WTC11 (cell line): ENCODE results near the gene EPB41. TPM values are rescaled to one million over a fixed set of nuclear protein-coding genes. Genes with fewer than 3 reads are reported as not detected.

ENCODE experiments used
- ATAC-seq: fragments of 200-7000 bp; cut with Tn5 transposase; 2 replicates; pipeline ENCODE4 v1.10.0; 2021; ENCODE audit warnings: mild to moderate bottlenecking, moderate library complexity
- CTCF ChIA-PET: fragments of 300-600 bp; sonication (Branson Sonifier 250); formaldehyde crosslinking; loops from one replicate; lab custom pipeline; 2021; ENCODE audit warnings: antibody characterized with exemption; lab: Charles Lee
- POLR2A ChIA-PET: fragments of 350-600 bp; sonication (Branson Sonifier 250); formaldehyde crosslinking; loops from one replicate; lab custom pipeline; 2021; ENCODE audit warnings: antibody characterized with exemption; lab: Charles Lee
- DNase-seq: peaks from one replicate; pipeline ENCODE4 v3.0.0; 2021; ENCODE audit warnings: low spot score
- H3K27ac Mint-ChIP-seq: 2 replicates; pipeline ENCODE4 v1.8.0; 2021; ENCODE audit warnings: mixed read lengths
- H3K27me3 Mint-ChIP-seq: 2 replicates; pipeline ENCODE4 v1.8.0; 2021; ENCODE audit warnings: low read depth, mild to moderate bottlenecking, moderate library complexity, mixed read lengths
- H3K36me3 Mint-ChIP-seq: 2 replicates; pipeline ENCODE4 v1.8.0; 2021; ENCODE audit warnings: mixed read lengths
- H3K4me1 Mint-ChIP-seq: 2 replicates; pipeline ENCODE4 v1.8.0; 2022; ENCODE audit warnings: mixed read lengths
- H3K4me3 Mint-ChIP-seq: 2 replicates; pipeline ENCODE4 v1.8.0; 2021; ENCODE audit warnings: mild to moderate bottlenecking, moderate library complexity, mixed read lengths
- H3K9me3 Mint-ChIP-seq: 2 replicates; pipeline ENCODE4 v1.8.0; 2021; ENCODE audit warnings: mixed read lengths
- CREB1 ChIP-seq: sonication (generic); formaldehyde crosslinking; IDR thresholded peaks from 2 replicates; pipeline ENCODE4 v1.8.0; 2023; ENCODE audit warnings: mild to moderate bottlenecking, missing genetic modification reagents
- ETV6 ChIP-seq: sonication (generic); formaldehyde crosslinking; IDR thresholded peaks from 2 replicates; pipeline ENCODE4 v1.8.1; 2022; ENCODE audit warnings: mild to moderate bottlenecking, missing genetic modification reagents
- FOXJ3 ChIP-seq: sonication (generic); formaldehyde crosslinking; IDR thresholded peaks from 2 replicates; pipeline ENCODE4 v1.9.0; 2021; ENCODE audit warnings: missing genetic modification reagents, mild to moderate bottlenecking, borderline replicate concordance
- FOXK1 ChIP-seq: sonication (generic); formaldehyde crosslinking; IDR thresholded peaks from 2 replicates; pipeline ENCODE4 v1.8.0; 2022; ENCODE audit warnings: mild to moderate bottlenecking, moderate library complexity, missing genetic modification reagents
- GABPB1 ChIP-seq: sonication (generic); formaldehyde crosslinking; IDR thresholded peaks from 2 replicates; pipeline ENCODE4 v1.8.1; 2023; ENCODE audit warnings: mild to moderate bottlenecking, missing genetic modification reagents
- GRHL2 ChIP-seq: fragments of 250-450 bp; sonication (Bioruptor Pico); IDR thresholded peaks from 2 replicates; pipeline ENCODE4 v1.8.0; 2022; ENCODE audit warnings: mild to moderate bottlenecking, moderate library complexity; ENCODE audit not compliant: insufficient replicate concordance, severe bottlenecking
- MXD4 ChIP-seq: fragments of 250-450 bp; sonication (Bioruptor Pico); IDR thresholded peaks from 2 replicates; pipeline ENCODE4 v1.8.0; 2021; ENCODE audit warnings: mild to moderate bottlenecking, moderate library complexity, borderline replicate concordance
- NFATC4 ChIP-seq: fragments of 250-450 bp; sonication (Bioruptor Pico); IDR thresholded peaks from 2 replicates; pipeline ENCODE4 v1.9.0; 2021; ENCODE audit warnings: mild to moderate bottlenecking
- NR3C1 ChIP-seq: sonication (generic); formaldehyde crosslinking; conservative IDR thresholded peaks from 2 replicates; pipeline ENCODE4 v1.8.1; 2023; ENCODE audit warnings: low read depth, mild to moderate bottlenecking, missing genetic modification reagents
- SMAD3 ChIP-seq: sonication (generic); formaldehyde crosslinking; IDR thresholded peaks from 2 replicates; pipeline ENCODE4 v1.8.0; 2022; ENCODE audit warnings: missing genetic modification reagents, mild to moderate bottlenecking, borderline replicate concordance
- SP1 ChIP-seq: sonication (generic); formaldehyde crosslinking; conservative IDR thresholded peaks from 2 replicates; pipeline ENCODE4 v1.8.1; 2022; ENCODE audit warnings: missing genetic modification reagents
- TEAD4 ChIP-seq: sonication (generic); formaldehyde crosslinking; IDR thresholded peaks from 2 replicates; pipeline ENCODE4 v1.8.0; 2022; ENCODE audit warnings: mild to moderate bottlenecking, missing genetic modification reagents
- ZBTB21 ChIP-seq: sonication (generic); formaldehyde crosslinking; IDR thresholded peaks from 2 replicates; pipeline ENCODE4 v1.8.1; 2023; ENCODE audit warnings: mild to moderate bottlenecking, missing genetic modification reagents, borderline replicate concordance
- ZNF121 ChIP-seq: sonication (generic); formaldehyde crosslinking; IDR thresholded peaks from 2 replicates; pipeline ENCODE4 v1.8.0; 2023; ENCODE audit warnings: missing genetic modification reagents
- ZNF396 ChIP-seq: fragments of 250-450 bp; sonication (Bioruptor Pico); IDR thresholded peaks from 2 replicates; pipeline ENCODE4 v1.8.0; 2021; ENCODE audit warnings: mild to moderate bottlenecking, moderate library complexity, borderline replicate concordance
- ZNF416 ChIP-seq: fragments of 250-450 bp; sonication (Bioruptor Pico); IDR thresholded peaks from 2 replicates; pipeline ENCODE4 v1.9.0; 2021; ENCODE audit warnings: mild to moderate bottlenecking, inconsistent platforms
- ZNF423 ChIP-seq: fragments of 250-450 bp; sonication (Bioruptor Pico); IDR thresholded peaks from 2 replicates; pipeline ENCODE4 v2.1.2; 2022; ENCODE audit warnings: mild to moderate bottlenecking, moderate library complexity
- total RNA-seq: library from RNA; stranded (reverse); gene quantifications from 3 replicates; pipeline ENCODE4 v1.2.3, GENCODE V29; 2021
- TF ChIP-seq, protein P1 (sequence below): sonication (generic); formaldehyde crosslinking; IDR thresholded peaks from 2 replicates; pipeline ENCODE4 v1.8.0; 2022; ENCODE audit warnings: mild to moderate bottlenecking, missing genetic modification reagents
- TF ChIP-seq, protein P2 (sequence below): fragments of 250-450 bp; sonication (Bioruptor Pico); IDR thresholded peaks from 2 replicates; pipeline ENCODE4 v1.8.0; 2021; ENCODE audit warnings: mild to moderate bottlenecking
- TF ChIP-seq, protein P3 (sequence below): sonication (generic); formaldehyde crosslinking; IDR thresholded peaks from 2 replicates; pipeline ENCODE4 v1.8.1; 2022; ENCODE audit warnings: mild to moderate bottlenecking, moderate library complexity, missing genetic modification reagents
- TF ChIP-seq, protein P4 (sequence below): sonication (generic); formaldehyde crosslinking; IDR thresholded peaks from 2 replicates; pipeline ENCODE4 v1.8.1; 2022; ENCODE audit warnings: missing genetic modification reagents, borderline replicate concordance
- TF ChIP-seq, protein P5 (sequence below): fragments of 250-450 bp; sonication (Bioruptor Pico); conservative IDR thresholded peaks from 2 replicates; pipeline ENCODE4 v1.9.0; 2021; ENCODE audit warnings: mild to moderate bottlenecking
- TF ChIP-seq, protein P6 (sequence below): sonication (generic); formaldehyde crosslinking; IDR thresholded peaks from 2 replicates; pipeline ENCODE4 v1.8.0; 2022; ENCODE audit warnings: mild to moderate bottlenecking, missing genetic modification reagents

EPB41 gene
- total RNA-seq, 1 experiment from 2014 or later = 85.0 TPM

DNA sequence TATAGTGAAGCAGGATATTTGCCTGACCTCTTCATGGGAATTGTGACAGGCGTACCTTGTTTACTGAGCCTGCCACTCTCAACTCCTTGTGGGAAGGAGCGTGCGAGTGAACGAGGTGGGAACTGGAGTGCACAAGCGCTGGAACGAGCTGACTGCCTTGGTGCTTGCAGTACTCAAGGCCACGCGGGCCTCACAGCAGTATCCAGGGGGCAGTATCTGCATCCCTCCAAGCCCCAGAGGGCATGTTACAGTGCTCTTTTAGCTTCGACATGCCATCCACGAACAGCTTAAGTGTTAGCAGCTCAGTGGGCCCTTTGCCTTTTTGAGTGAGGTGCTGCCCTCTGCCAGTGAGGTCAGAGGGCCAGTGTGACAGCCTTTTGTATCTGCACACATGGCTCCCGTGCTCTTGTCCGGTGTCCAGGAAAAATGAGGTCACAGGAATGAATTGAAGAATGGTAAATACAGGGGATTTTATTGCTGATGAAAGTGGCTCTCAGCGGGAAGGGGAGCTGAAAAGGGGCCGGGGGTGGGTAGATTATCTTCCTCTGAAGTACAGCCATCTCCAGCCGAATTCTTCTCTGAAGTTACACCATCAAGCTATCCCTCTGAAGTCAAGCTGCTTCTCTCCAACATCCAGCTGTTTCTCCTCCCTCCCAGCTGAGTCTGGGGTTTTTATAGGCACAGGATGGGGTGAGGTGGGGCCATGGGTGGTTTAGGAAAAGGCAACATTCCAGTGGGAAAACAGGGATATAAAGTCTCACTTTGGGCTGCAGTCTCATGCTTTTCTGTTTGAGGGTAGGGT lies 69.3 kb downstream of the EPB41 start:
- Mint-ChIP-seq H3K4me3 (peak overlapping the region; percentile 23), H3K27ac (peak overlapping the region; percentile 91), H3K9me3 (no peaks in the 10 kb centered on the region), H3K36me3 (no peaks in the 10 kb centered on the region; the same call in 1 of the 2 replicates), H3K4me1 (peaks cover 39% of the 10 kb centered on the region), H3K27me3 (no peaks in the 10 kb centered on the region)
- DNase-seq (peak; percentile 47), ATAC-seq (peak; percentile 91)
- CTCF ChIA-PET = interaction anchor here (0.5 to 1.9 kb wide), 32 partner anchors 10 to 544 kb away, joined by 3 to 17 read pairs (median 4); partner anchors contain the start of genes EPB41 and SRSF4
- POLR2A ChIA-PET = interaction anchor here (0.6 to 1.5 kb wide), 3 partner anchors 70 to 624 kb away, joined by 3 to 4 read pairs (median 4); no protein-coding TSS in a partner anchor
- TF ChIP-seq, protein P1, sequence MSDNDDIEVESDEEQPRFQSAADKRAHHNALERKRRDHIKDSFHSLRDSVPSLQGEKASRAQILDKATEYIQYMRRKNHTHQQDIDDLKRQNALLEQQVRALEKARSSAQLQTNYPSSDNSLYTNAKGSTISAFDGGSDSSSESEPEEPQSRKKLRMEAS = peak; percentile 26; the same call in 1 of the 2 replicates
- no peak for TF ChIP-seq ZNF121
- 0 out of 2 replicates have a peak, but pooled peaks have one; percentile 26 for TF ChIP-seq ZNF423

DNA sequence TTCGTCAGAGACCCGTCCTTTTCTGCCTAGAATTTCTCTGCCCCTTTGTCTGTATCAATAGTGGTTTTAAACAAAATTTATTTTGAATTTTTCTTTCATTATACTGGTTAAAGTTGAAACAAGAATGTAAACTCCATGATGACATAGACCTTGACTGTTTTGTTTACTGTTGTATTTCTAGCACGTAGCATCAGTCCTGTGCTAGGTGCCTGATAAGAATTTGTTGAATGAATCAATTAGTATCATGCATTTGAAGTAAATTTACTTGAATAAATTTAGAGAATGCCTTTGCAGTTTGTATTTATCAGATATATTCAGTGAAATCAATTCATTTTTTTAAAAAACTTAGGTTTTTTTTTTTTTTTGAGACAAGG lies 69.9 kb downstream of the EPB41 start:
- no peak for TF ChIP-seq FOXJ3 (CRISPR knock-in tag)
- TF ChIP-seq MXD4 (CRISPR knock-in tag) = no peak
- TF ChIP-seq, protein P2, sequence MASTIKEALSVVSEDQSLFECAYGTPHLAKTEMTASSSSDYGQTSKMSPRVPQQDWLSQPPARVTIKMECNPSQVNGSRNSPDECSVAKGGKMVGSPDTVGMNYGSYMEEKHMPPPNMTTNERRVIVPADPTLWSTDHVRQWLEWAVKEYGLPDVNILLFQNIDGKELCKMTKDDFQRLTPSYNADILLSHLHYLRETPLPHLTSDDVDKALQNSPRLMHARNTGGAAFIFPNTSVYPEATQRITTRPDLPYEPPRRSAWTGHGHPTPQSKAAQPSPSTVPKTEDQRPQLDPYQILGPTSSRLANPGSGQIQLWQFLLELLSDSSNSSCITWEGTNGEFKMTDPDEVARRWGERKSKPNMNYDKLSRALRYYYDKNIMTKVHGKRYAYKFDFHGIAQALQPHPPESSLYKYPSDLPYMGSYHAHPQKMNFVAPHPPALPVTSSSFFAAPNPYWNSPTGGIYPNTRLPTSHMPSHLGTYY (CRISPR knock-in tag) = no peak
- TF ChIP-seq SMAD3 = no peak

DNA sequence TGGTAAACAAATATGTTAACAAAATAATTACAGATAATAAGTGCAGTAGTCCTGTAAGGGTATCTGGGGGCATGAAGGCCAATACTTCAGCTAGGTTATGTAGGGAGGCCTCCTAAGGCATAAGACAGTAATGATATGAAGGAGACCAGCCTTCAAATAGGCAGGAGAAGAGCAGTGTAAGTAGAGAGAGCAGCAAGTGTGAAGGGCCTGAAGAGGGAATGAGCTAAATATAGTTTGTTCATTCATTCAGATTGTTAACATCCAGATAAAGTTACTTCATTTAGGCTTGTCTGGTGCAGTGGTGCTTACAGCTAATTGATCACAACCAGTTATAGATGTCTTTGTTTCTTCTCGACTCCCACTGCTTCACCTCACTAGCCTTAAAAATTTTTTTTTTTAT lies 71.1 kb downstream of the EPB41 start:
- ATAC-seq = no peak
- Mint-ChIP-seq H3K27ac (peak overlapping the region; percentile 23; the same call in 1 of the 2 replicates), H3K27me3 (no peaks in the 10 kb centered on the region), H3K4me1 (peaks cover 39% of the 10 kb centered on the region), H3K4me3 (no peak overlapping the region), H3K36me3 (no peaks in the 10 kb centered on the region; the same call in 1 of the 2 replicates), H3K9me3 (no peaks in the 10 kb centered on the region)
- ChIA-PET CTCF (interaction anchor here (1.2 to 1.3 kb wide), 2 partner anchors 58 to 92 kb away, joined by 4 to 6 read pairs; no protein-coding TSS in a partner anchor), POLR2A (interaction anchor here (2.1 kb wide), 1 partner anchor 71 kb away, joined by 5 read pairs; the partner anchor contains the start of gene EPB41)
- DNase-seq = no peak
- TF ChIP-seq TEAD4 (CRISPR knock-in tag) = no peak
- no peak for TF ChIP-seq SP1 (CRISPR knock-in tag)
- no peak for TF ChIP-seq ETV6 (CRISPR knock-in tag)
- TF ChIP-seq, protein P3, sequence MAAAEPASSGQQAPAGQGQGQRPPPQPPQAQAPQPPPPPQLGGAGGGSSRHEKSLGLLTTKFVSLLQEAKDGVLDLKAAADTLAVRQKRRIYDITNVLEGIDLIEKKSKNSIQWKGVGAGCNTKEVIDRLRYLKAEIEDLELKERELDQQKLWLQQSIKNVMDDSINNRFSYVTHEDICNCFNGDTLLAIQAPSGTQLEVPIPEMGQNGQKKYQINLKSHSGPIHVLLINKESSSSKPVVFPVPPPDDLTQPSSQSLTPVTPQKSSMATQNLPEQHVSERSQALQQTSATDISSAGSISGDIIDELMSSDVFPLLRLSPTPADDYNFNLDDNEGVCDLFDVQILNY (CRISPR knock-in tag) = no peak
- TF ChIP-seq NFATC4 (CRISPR knock-in tag) = no peak
- TF ChIP-seq ZNF416 (CRISPR knock-in tag) = no peak
- TF ChIP-seq GABPB1 (CRISPR knock-in tag) = no peak
- TF ChIP-seq, protein P4, sequence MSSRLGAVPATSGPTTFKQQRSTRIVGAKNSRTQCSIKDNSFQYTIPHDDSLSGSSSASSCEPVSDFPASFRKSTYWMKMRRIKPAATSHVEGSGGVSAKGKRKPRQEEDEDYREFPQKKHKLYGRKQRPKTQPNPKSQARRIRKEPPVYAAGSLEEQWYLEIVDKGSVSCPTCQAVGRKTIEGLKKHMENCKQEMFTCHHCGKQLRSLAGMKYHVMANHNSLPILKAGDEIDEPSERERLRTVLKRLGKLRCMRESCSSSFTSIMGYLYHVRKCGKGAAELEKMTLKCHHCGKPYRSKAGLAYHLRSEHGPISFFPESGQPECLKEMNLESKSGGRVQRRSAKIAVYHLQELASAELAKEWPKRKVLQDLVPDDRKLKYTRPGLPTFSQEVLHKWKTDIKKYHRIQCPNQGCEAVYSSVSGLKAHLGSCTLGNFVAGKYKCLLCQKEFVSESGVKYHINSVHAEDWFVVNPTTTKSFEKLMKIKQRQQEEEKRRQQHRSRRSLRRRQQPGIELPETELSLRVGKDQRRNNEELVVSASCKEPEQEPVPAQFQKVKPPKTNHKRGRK (CRISPR knock-in tag) = no peak
- TF ChIP-seq GRHL2 = no peak
- no peak for TF ChIP-seq ZBTB21 (CRISPR knock-in tag)
- TF ChIP-seq NR3C1 (CRISPR knock-in tag) = no peak
- TF ChIP-seq ZNF396 = no peak
- TF ChIP-seq, protein P5, sequence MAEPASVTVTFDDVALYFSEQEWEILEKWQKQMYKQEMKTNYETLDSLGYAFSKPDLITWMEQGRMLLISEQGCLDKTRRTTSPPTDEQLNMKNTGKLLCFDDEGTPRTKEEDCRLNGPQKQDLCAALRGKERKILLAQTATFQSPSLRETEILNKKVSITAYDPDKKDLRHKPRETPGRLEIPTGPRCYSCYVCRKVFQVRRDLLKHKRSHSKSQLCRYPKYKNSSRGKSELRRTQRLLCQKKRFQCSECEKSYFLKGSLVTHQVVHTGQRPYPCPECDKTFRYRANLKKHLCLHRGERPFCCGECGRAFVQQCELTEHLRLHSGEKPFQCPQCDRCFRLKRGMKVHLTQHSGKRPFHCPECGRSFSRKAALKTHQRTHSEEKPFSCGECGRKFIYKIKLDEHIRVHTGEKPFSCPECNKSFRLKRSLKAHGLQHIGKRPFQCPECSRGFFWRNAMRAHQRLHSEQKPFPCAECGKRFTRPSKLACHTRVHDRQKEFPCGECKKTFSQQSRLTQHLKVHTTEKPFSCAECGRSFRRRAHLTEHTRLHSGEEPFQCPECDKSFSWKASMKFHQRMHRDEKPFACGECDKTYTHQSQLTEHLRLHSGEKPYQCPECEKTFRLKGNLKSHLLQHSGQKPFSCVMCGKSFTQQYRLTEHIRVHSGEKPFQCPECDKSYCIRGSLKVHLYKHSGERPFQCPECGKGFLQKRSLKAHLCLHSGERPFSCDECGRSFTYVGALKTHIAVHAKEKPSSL (CRISPR knock-in tag) = no peak
- no peak for TF ChIP-seq FOXK1 (CRISPR knock-in tag)
- no peak for TF ChIP-seq CREB1 (CRISPR knock-in tag)
- TF ChIP-seq, protein P6, sequence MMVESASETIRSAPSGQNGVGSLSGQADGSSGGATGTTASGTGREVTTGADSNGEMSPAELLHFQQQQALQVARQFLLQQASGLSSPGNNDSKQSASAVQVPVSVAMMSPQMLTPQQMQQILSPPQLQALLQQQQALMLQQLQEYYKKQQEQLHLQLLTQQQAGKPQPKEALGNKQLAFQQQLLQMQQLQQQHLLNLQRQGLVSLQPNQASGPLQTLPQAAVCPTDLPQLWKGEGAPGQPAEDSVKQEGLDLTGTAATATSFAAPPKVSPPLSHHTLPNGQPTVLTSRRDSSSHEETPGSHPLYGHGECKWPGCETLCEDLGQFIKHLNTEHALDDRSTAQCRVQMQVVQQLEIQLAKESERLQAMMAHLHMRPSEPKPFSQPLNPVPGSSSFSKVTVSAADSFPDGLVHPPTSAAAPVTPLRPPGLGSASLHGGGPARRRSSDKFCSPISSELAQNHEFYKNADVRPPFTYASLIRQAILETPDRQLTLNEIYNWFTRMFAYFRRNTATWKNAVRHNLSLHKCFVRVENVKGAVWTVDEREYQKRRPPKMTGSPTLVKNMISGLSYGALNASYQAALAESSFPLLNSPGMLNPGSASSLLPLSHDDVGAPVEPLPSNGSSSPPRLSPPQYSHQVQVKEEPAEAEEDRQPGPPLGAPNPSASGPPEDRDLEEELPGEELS (CRISPR knock-in tag) = no peak

More for the DNA sequence above, 69.9 kb downstream of the EPB41 start:
- H3K9me3 Mint-ChIP-seq = no peaks in the 10 kb centered on the region
- H3K4me3 Mint-ChIP-seq = no peak overlapping the region
- peaks cover 39% of the 10 kb centered on the region for H3K4me1 Mint-ChIP-seq
- H3K36me3 Mint-ChIP-seq = no peaks in the 10 kb centered on the region; the same call in 1 of the 2 replicates
- ATAC-seq = no peak
- ChIA-PET CTCF (interaction anchor here (0.6 to 1.9 kb wide), 15 partner anchors 15 to 129 kb away, joined by 3 to 17 read pairs (median 5); partner anchors contain the start of gene EPB41), POLR2A (interaction anchor here (1.2 to 1.5 kb wide), 2 partner anchors 70 to 100 kb away, joined by 4 read pairs; no protein-coding TSS in a partner anchor)
- H3K27ac Mint-ChIP-seq = 0 out of 2 replicates have a peak overlapping the region, but pooled peaks have one; percentile 26
- H3K27me3 Mint-ChIP-seq = no peaks in the 10 kb centered on the region
- no peak for DNase-seq
